Gastroesophageal sphincter (tissue), 4 donors: ENCODE measurements around the gene DHCR7. TPM values are rescaled to one million over a fixed set of nuclear protein-coding genes. Genes with fewer than 3 reads are reported as not detected.

Experiments used
- ATAC-seq: fragments of 150-250 bp; one replicate; pipeline ENCODE4 v1.9.1; 2016; ENCODE audit warnings: mild to moderate bottlenecking, moderate library complexity
- H3K27ac ChIP-seq, 4 donors: fragments of 200-600 bp; sonication (generic) in 3 of 4; 1 replicate in 3 of 4; 2 replicates in 1 of 4; pipeline ENCODE4 v1.5.1; 2016 to 2019
- H3K27me3 ChIP-seq: fragments of 200-600 bp; sonication (generic); one replicate; pipeline ENCODE4 v1.5.1; 2019
- H3K36me3 ChIP-seq, 2 donors: fragments of 200-600 bp; sonication (generic); one replicate each; pipeline ENCODE4 v1.5.1; 2019; ENCODE audit warnings: control low read depth in 1 of 2
- H3K4me1 ChIP-seq, 3 donors: fragments of 200-600 bp; sonication (generic); 1 replicate in 2 of 3; 2 replicates in 1 of 3; pipeline ENCODE4 v1.5.1; 2016 to 2019; ENCODE audit warnings: control low read depth in 2 of 3
- H3K4me3 ChIP-seq, 2 donors: fragments of 200-600 bp; sonication (generic); one replicate each; pipeline ENCODE4 v1.5.1; 2019; ENCODE audit warnings: mild to moderate bottlenecking in 1 of 2, moderate library complexity in 1 of 2
- H3K9me3 ChIP-seq, 3 donors: fragments of 200-600 bp; sonication (generic); one replicate each; pipeline ENCODE4 v1.5.1; 2017 to 2019; ENCODE audit warnings: control low read depth in 2 of 3
- EP300 ChIP-seq: sonication (generic); formaldehyde crosslinking; IDR thresholded peaks from one replicate; pipeline ENCODE4 v1.6.1; 2017; ENCODE audit warnings: antibody characterized with exemption, mild to moderate bottlenecking
- POLR2A ChIP-seq, 2 donors: fragments of 450-650 bp; IDR thresholded peaks; one replicate each; pipeline ENCODE4 v1.6.1; 2017; ENCODE audit warnings: antibody characterized with exemption in 2 of 2, mild to moderate bottlenecking in 2 of 2, moderate library complexity in 1 of 2
- POLR2AphosphoS5 ChIP-seq: sonication (generic); formaldehyde crosslinking; IDR thresholded peaks from one replicate; pipeline ENCODE4 v1.6.1; 2017; ENCODE audit warnings: antibody characterized with exemption
- WGBS, 2 donors: methylation state at CpG; one replicate each; pipeline ENCODE4 v1.1.5; 2018; ENCODE audit warnings: low coverage in 1 of 2; 5-methylcytosine and 5-hydroxymethylcytosine counted together
- small RNA-seq, 4 donors: library from RNA; depleted of rRNA; stranded (forward); fragments of <200 nt; gene quantifications; one replicate each; pipeline ENCODE3, GENCODE V24; 2016
- total RNA-seq, 4 donors: library from RNA; depleted of rRNA; stranded (reverse); fragments of >200 nt; gene quantifications; one replicate each; pipeline ENCODE4 v1.1.0, GENCODE V29; 2016
- TF ChIP-seq, protein P1 (sequence below), 4 experiments: fragments of 200-600 bp in 2 of 4; fragments of 450-650 bp in 2 of 4; sonication (generic) in 1 of 4; IDR thresholded peaks; one replicate each; pipeline ENCODE4 v1.5.1; 2017 to 2019; ENCODE audit warnings: antibody characterized with exemption in 4 of 4, mild to moderate bottlenecking in 2 of 4, moderate library complexity in 2 of 4

The DHCR7 gene
- total RNA-seq, 4 donors from 2014 or later = 5.0 to 10.3 (median 8.0) TPM

- peaks cover 64% of the 10 kb centered on the region for H3K27me3 ChIP-seq
- no CpG with 5 or more reads among the region's 3 CpGs for WGBS, 2 donors
- no peak for ATAC-seq
- peaks cover 0 to 5% (median 0%) of the 10 kb centered on the region in 3 donors for H3K9me3 ChIP-seq
- TF ChIP-seq POLR2A (IDR thresholded peaks at IDR 0.05) (no peak), EP300 (no peak), POLR2AphosphoS5 (no peak)
- TF ChIP-seq, protein P1, sequence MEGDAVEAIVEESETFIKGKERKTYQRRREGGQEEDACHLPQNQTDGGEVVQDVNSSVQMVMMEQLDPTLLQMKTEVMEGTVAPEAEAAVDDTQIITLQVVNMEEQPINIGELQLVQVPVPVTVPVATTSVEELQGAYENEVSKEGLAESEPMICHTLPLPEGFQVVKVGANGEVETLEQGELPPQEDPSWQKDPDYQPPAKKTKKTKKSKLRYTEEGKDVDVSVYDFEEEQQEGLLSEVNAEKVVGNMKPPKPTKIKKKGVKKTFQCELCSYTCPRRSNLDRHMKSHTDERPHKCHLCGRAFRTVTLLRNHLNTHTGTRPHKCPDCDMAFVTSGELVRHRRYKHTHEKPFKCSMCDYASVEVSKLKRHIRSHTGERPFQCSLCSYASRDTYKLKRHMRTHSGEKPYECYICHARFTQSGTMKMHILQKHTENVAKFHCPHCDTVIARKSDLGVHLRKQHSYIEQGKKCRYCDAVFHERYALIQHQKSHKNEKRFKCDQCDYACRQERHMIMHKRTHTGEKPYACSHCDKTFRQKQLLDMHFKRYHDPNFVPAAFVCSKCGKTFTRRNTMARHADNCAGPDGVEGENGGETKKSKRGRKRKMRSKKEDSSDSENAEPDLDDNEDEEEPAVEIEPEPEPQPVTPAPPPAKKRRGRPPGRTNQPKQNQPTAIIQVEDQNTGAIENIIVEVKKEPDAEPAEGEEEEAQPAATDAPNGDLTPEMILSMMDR (IDR thresholded peaks at IDR 0.05) = no peak
- H3K4me3 ChIP-seq = no peak overlapping the region
- H3K27ac ChIP-seq = no peak overlapping the region
- H3K4me1 ChIP-seq = no peaks in the 10 kb centered on the region
- no peaks in the 10 kb centered on the region for H3K36me3 ChIP-seq
Observed at GRCh38 chr11:71387200-71387599, 61.0 kb downstream of the DHCR7 start.

- H3K9me3 ChIP-seq = peaks cover 0 to 8% (median 0%) of the 10 kb centered on the region in 3 donors
- TF ChIP-seq EP300 = no peak
- TF ChIP-seq POLR2AphosphoS5 = no peak
- TF ChIP-seq, protein P1 (IDR thresholded peaks at IDR 0.05) = no peak
- no peak for TF ChIP-seq POLR2A (IDR thresholded peaks at IDR 0.05)
- H3K4me3 ChIP-seq = no peak overlapping the region
- no peaks in the 10 kb centered on the region for H3K4me1 ChIP-seq
- ATAC-seq = no peak
- 28 to 33% methylated on average over 4 of the region's 4 CpGs for WGBS, 2 donors
- H3K36me3 ChIP-seq = no peaks in the 10 kb centered on the region
- peaks cover 55% of the 10 kb centered on the region for H3K27me3 ChIP-seq
- no peak overlapping the region for H3K27ac ChIP-seq
Observed at GRCh38 chr11:71386202-71386601, 62.0 kb downstream of the DHCR7 start.

GRCh38 chr11:71385091-71385490 is 63.1 kb downstream of the DHCR7 start:
- ATAC-seq = no peak
- TF ChIP-seq POLR2AphosphoS5 (no peak), POLR2A (IDR thresholded peaks at IDR 0.05) (no peak), EP300 (no peak)
- TF ChIP-seq, protein P1 (IDR thresholded peaks at IDR 0.05) = no peak
- Histone ChIP-seq H3K4me1 (no peaks in the 10 kb centered on the region), H3K9me3 (peaks cover 0 to 8% (median 0%) of the 10 kb centered on the region in 3 donors), H3K27me3 (peaks cover 52% of the 10 kb centered on the region), H3K4me3 (no peak overlapping the region), H3K27ac (no peak overlapping the region), H3K36me3 (no peaks in the 10 kb centered on the region)
- 60 to 92% methylated on average over 6 of the region's 6 CpGs for WGBS, 2 donors

DNA sequence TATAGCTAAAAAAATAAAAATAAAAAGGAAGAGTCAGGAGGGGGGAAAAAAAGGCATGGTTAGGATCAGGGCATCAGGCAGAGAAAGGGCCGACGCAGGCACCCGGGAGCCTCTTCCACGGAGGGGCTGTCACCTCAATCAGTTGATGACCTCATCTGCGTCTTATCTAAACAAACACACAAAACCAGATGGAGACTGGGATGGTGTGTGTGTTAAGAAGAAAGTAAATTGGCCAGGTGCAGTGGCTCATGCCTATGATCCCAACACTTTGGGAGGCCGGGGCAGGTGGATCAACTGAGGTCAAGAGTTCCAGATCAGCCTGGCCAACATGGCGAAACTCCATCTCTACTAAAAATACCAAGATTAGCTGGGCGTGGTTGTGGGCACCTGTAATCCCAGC is 63.6 kb downstream of the DHCR7 start:
- no peaks in the 10 kb centered on the region for H3K36me3 ChIP-seq
- H3K9me3 ChIP-seq = peaks cover 0 to 8% (median 0%) of the 10 kb centered on the region in 3 donors
- H3K27me3 ChIP-seq = peaks cover 46% of the 10 kb centered on the region
- WGBS, 2 donors = 33 to 66% methylated on average over 1 to 4 of the region's 8 CpGs
- ATAC-seq = no peak
- H3K27ac ChIP-seq = no peak overlapping the region
- TF ChIP-seq, protein P1 (IDR thresholded peaks at IDR 0.05) = no peak
- no peak for TF ChIP-seq POLR2A (IDR thresholded peaks at IDR 0.05)
- TF ChIP-seq POLR2AphosphoS5 = no peak
- TF ChIP-seq EP300 = no peak
- H3K4me1 ChIP-seq = no peaks in the 10 kb centered on the region
- H3K4me3 ChIP-seq = no peak overlapping the region

Small RNAs within 50 kb of the gene (small RNA-seq; reads per million reads assigned to genes)
- 0 reads per million in 4 donors for gene MIR6754

Other genes with a start within 250 kb of the DHCR7 start
- gene SHANK2, start 195.8 kb downstream of the DHCR7 start, total RNA-seq = 10 to 100 TPM in 3 of 4 donors, 1 to 10 TPM in 1; 1.6 to 14.5 (median 13.8) TPM
- 10 to 100 TPM; 21.6 to 62.0 (median 41.8) TPM for gene NADSYN1, start 4.8 kb upstream of the DHCR7 start, total RNA-seq
- not detected for gene KRTAP5-7, start 78.9 kb upstream of the DHCR7 start, total RNA-seq
- under 1 TPM in 1 of 4 donors, not detected in 3; 0.27 TPM for gene KRTAP5-8, start 89.6 kb upstream of the DHCR7 start, total RNA-seq
- not detected for gene KRTAP5-9, start 100.0 kb upstream of the DHCR7 start, total RNA-seq
- gene KRTAP5-10, start 117.2 kb upstream of the DHCR7 start, total RNA-seq = not detected
- gene KRTAP5-11, start 134.5 kb upstream of the DHCR7 start, total RNA-seq = not detected